Body of pancreas (tissue), 4 donors: ENCODE results near the gene MEN1. TPM values are rescaled to one million over a fixed set of nuclear protein-coding genes. Genes with fewer than 3 reads are reported as not detected.

Experiments
- ATAC-seq: fragments of 150-250 bp; one replicate; pipeline ENCODE4 v1.9.1; 2016
- DNase-seq, 4 donors: peaks; one replicate each; pipeline ENCODE4 v3.0.0-alpha.2; 2019
- H3K27ac ChIP-seq, 4 donors: fragments of 200-600 bp; sonication (generic); 1 replicate in 3 of 4; 2 replicates in 1 of 4; pipeline versions ENCODE4 v1.5.1 to v1.6.1; 2016 to 2019; ENCODE audit warnings: mild to moderate bottlenecking in 1 of 4, mixed read lengths in 1 of 4, moderate library complexity in 1 of 4
- H3K27me3 ChIP-seq, 2 donors: fragments of 200-600 bp; sonication (generic); one replicate each; pipeline ENCODE4 v1.6.0; 2016; ENCODE audit warnings: mild to moderate bottlenecking in 1 of 2
- H3K36me3 ChIP-seq, 2 donors: fragments of 200-600 bp; sonication (generic); replicated peaks in 1 of 2; 2 replicates each; pipeline ENCODE4 v1.5.1; 2016; ENCODE audit warnings: low read depth in 2 of 2; ENCODE audit not compliant: insufficient read depth in 1 of 2
- H3K4me1 ChIP-seq: fragments of 200-600 bp; sonication (generic); one replicate; pipeline ENCODE4 v1.6.0; 2016
- H3K4me3 ChIP-seq, 2 donors: fragments of 200-600 bp; sonication (generic); 1 replicate in 1 of 2; 2 replicates in 1 of 2; pipeline ENCODE4 v1.5.1; 2016 to 2019
- H3K9me3 ChIP-seq, 3 donors: fragments of 200-600 bp; sonication (generic); 1 replicate in 2 of 3; 2 replicates in 1 of 3; pipeline ENCODE4 v1.5.1; 2016
- POLR2A ChIP-seq, 3 donors: fragments of 450-650 bp; IDR thresholded peaks; one replicate each; pipeline ENCODE4 v1.6.1; 2016; ENCODE audit warnings: antibody characterized with exemption in 3 of 3, mild to moderate bottlenecking in 2 of 3
- WGBS, 2 donors: methylation state at CpG; one replicate each; pipeline ENCODE4 v1.1.5; 2017; 5-methylcytosine and 5-hydroxymethylcytosine counted together
- intact Hi-C: fragments of 100-400 bp; cut with DNase I; formaldehyde crosslinking; loops from one replicate; pipeline ENCODE4 v1.15.1; 2023
- total RNA-seq, 2 donors: library from RNA; depleted of rRNA; stranded (reverse); fragments of >200 nt; gene quantifications; one replicate each; pipeline ENCODE4 v1.1.0, GENCODE V29; 2016
- TF ChIP-seq, protein P1 (sequence below), 7 experiments: fragments of 450-650 bp in 4 of 7; fragments of 200-600 bp in 3 of 7; sonication (generic) in 3 of 7; IDR thresholded peaks; one replicate each; pipeline ENCODE4 v1.5.1; 2016 to 2019; ENCODE audit warnings: antibody characterized with exemption in 7 of 7

The MEN1 gene
- total RNA-seq, 2 donors from 2014 or later = 18.8 to 18.9 TPM

DNA sequence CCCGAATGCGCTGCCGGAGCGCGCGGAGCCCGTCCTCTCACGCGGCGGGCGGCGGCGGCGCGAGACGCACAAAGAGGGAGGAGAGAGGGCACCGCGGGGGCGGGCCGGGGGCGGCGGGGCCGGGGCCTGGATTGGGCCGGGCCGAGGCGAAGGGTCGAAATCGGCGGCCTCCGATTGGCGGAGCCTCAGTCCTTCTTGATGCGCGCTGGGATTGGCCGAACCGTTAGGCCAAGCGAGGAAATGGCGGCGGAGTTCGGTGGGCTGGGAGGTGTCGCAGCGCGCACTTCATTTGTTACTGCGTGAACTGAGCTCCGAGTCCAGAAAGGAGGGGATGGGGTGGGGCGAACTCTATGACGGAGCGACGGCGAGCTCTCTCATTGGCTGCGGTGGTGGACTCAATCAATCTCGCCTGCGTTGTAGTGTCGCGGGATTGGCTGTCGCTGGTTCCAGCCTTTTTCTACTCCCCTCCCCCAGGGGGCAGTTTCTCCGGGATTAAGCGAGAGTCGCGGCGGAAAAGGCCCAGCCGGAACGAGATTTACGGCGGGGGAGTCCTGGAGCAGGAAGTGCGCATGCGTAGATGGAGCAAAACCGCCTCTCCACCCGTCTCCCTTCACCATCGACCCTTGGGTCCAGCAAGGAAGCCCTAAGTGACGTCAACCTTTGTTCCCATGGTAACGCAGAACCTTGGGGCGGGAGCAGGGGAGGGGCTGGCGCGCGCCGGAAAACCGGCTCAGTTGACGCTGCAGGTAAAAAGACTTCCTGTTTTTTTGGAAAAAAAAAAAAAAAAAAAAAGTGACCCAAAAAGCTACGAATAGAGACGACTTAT, 31.7 kb downstream of the MEN1 start, which contains the start of gene SF1:
TSS of gene SF1 (minus strand) at position 70 of the 826 bp plus-strand sequence. CDS start 150 bp downstream, outside the sequence.
- H3K9me3 ChIP-seq = no peaks in the 10 kb centered on the region
- H3K27me3 ChIP-seq = no peaks in the 10 kb centered on the region
- H3K4me1 ChIP-seq = peaks cover 34% of the 10 kb centered on the region
- peak within 1 kb of the TSS; percentile 96 to 100 (median 98) for H3K27ac ChIP-seq
- DNase-seq (peak; percentile 98 to 100 (median 98)), ATAC-seq (peak; percentile 88)
- peak within 1 kb of the TSS; percentile 80 to 91 for H3K4me3 ChIP-seq
- intact Hi-C loops = no loop called here
- TF ChIP-seq, protein P1, sequence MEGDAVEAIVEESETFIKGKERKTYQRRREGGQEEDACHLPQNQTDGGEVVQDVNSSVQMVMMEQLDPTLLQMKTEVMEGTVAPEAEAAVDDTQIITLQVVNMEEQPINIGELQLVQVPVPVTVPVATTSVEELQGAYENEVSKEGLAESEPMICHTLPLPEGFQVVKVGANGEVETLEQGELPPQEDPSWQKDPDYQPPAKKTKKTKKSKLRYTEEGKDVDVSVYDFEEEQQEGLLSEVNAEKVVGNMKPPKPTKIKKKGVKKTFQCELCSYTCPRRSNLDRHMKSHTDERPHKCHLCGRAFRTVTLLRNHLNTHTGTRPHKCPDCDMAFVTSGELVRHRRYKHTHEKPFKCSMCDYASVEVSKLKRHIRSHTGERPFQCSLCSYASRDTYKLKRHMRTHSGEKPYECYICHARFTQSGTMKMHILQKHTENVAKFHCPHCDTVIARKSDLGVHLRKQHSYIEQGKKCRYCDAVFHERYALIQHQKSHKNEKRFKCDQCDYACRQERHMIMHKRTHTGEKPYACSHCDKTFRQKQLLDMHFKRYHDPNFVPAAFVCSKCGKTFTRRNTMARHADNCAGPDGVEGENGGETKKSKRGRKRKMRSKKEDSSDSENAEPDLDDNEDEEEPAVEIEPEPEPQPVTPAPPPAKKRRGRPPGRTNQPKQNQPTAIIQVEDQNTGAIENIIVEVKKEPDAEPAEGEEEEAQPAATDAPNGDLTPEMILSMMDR (IDR thresholded peaks at IDR 0.05) = peak in 2 of 7 experiments; percentile 36 to 43
- TF ChIP-seq POLR2A (IDR thresholded peaks at IDR 0.05) = peak; percentile 98 to 99 (median 99)
- H3K36me3 ChIP-seq = peaks cover 5 to 11% of the 10 kb centered on the region in 2 donors
- WGBS, 2 donors = 0% methylated on average over 22 to 79 of the region's 80 CpGs

DNA sequence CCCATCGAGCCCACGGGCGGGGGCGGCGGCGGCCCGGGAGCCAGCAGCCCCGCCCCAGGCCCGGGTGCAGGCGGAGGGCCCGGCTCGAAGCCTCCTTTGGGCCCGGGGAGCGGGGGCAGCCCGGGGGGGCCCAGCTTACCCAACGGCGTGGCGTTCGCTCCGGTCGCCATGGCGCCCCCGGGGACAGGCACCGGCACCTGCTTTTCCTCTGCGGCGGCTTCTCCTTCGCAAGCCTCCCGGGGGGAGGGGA, 32.2 kb downstream of the MEN1 start:
- H3K27ac ChIP-seq = peak overlapping the region; percentile 96 to 100 (median 98)
- TF ChIP-seq POLR2A (IDR thresholded peaks at IDR 0.05) = no peak
- TF ChIP-seq, protein P1 (IDR thresholded peaks at IDR 0.05) = no peak
- no peaks in the 10 kb centered on the region for H3K27me3 ChIP-seq
- H3K36me3 ChIP-seq = peaks cover 10 to 14% of the 10 kb centered on the region in 2 donors
- peak overlapping the region; percentile 80 to 91 for H3K4me3 ChIP-seq
- DNase-seq (no peak), ATAC-seq (peak; percentile 0)
- intact Hi-C loops = no loop called here
- peaks cover 39% of the 10 kb centered on the region for H3K4me1 ChIP-seq
- 0% methylated on average over 11 of the region's 28 CpGs; no CpG with 5 or more reads in 1 of the 2 donors for WGBS, 2 donors
- no peaks in the 10 kb centered on the region for H3K9me3 ChIP-seq

DNA sequence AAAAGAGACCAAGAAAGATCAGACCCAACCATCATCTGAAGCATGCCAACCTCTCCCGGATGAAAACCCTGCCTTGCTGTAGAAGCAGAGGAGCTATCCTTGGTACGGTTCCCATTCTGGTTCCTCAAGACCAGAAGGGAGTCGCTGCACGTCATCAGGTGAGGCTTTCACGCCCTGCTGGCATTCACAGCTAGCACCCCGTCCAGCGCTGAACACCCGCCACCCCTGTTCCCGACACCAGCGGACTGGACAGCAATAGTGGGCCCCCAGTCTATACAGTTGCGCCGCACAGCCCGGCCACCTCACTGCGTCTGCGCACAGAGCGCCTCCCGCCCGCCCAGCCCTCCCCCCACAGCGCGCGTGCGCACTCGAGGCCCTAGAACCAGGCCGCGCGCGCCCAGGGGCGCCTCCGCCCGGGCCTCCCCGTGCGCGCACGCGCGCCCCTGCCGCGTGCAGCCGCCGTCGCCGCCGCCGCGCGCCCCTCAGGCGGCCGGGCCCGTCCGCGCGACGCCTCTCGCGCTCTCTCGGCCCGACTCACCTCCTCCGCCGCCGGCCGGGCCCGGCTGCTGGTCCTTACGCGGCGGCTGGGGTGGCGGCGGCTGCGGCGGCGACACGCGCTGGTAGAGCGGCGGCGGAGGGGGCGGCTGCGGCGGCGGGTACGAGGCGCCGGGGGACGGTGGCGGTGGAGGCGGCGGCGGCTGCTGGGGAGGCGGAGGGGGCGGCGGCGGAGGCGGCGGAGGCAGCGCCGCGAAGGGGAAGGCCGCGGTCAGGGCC, 32.7 kb downstream of the MEN1 start:
- H3K27me3 ChIP-seq = no peaks in the 10 kb centered on the region
- H3K36me3 ChIP-seq = peaks cover 14 to 15% of the 10 kb centered on the region in 2 donors
- peak overlapping the region; percentile 96 to 100 (median 98) for H3K27ac ChIP-seq
- H3K4me3 ChIP-seq = peak overlapping the region; percentile 62 to 91
- intact Hi-C loops = no loop called here
- no peaks in the 10 kb centered on the region for H3K9me3 ChIP-seq
- WGBS, 2 donors = 0% methylated on average over 1 to 60 of the region's 98 CpGs
- peaks cover 42% of the 10 kb centered on the region for H3K4me1 ChIP-seq
- DNase-seq (peak; percentile 83 to 87 (median 86)), ATAC-seq (peak; percentile 57)
- TF ChIP-seq, protein P1 (IDR thresholded peaks at IDR 0.05) = no peak
- TF ChIP-seq POLR2A (IDR thresholded peaks at IDR 0.05) = peak in 2 of 3 donors; percentile 40

DNA sequence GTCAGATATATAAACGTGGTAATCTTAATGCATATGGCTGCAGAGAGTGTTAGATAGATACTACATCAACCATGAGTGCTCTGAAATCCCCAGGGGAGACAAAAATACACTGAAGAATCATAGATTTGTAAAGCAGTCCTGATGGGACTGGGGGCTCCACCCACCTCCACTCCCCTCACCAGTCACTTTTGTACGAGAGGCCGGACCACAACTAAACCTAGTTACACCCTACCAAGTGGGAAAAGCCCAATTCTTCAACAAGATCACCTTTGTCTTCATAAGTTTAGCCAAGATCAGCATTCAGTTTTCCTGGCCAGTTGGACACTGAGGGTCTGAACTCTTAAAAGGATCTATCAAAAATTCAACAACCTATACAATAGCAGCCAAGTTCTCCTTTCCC, 33.5 kb downstream of the MEN1 start:
- 9 to 11% methylated on average over 3 of the region's 3 CpGs for WGBS, 2 donors
- ATAC-seq = no peak
- Histone ChIP-seq H3K27me3 (no peaks in the 10 kb centered on the region), H3K4me1 (peaks cover 49% of the 10 kb centered on the region), H3K4me3 (peak overlapping the region in 1 of 2 donors; percentile 62), H3K36me3 (peaks cover 14 to 15% of the 10 kb centered on the region in 2 donors), H3K27ac (peak overlapping the region in 2 of 4 donors; percentile 98 to 100), H3K9me3 (no peaks in the 10 kb centered on the region)
- TF ChIP-seq, protein P1 (IDR thresholded peaks at IDR 0.05) = no peak
- TF ChIP-seq POLR2A (IDR thresholded peaks at IDR 0.05) = no peak
- DNase-seq = peak in 1 of 4 donors; percentile 3
- intact Hi-C loops = no loop called here
